GM18507 (cell line): ENCODE measurements around the gene REST.
"Not testable (repeated sequence)": the region's sequence is repeated elsewhere in the genome, so short reads cannot be mapped to it uniquely, and the experiment has no call there.

ENCODE experiments used
- DNase-seq: peaks from one replicate; pipeline ENCODE4 v3.0.0; 2011; ENCODE audit warnings: low read depth; ENCODE audit not compliant: insufficient read length; ENCODE audit errors: extremely low spot score
- FAIRE-seq: peaks from 2 replicates; lab custom pipeline; 2011; peaks lifted over from hg19 to GRCh38; lab: Jason Lieb, UNC

REST gene

DNA sequence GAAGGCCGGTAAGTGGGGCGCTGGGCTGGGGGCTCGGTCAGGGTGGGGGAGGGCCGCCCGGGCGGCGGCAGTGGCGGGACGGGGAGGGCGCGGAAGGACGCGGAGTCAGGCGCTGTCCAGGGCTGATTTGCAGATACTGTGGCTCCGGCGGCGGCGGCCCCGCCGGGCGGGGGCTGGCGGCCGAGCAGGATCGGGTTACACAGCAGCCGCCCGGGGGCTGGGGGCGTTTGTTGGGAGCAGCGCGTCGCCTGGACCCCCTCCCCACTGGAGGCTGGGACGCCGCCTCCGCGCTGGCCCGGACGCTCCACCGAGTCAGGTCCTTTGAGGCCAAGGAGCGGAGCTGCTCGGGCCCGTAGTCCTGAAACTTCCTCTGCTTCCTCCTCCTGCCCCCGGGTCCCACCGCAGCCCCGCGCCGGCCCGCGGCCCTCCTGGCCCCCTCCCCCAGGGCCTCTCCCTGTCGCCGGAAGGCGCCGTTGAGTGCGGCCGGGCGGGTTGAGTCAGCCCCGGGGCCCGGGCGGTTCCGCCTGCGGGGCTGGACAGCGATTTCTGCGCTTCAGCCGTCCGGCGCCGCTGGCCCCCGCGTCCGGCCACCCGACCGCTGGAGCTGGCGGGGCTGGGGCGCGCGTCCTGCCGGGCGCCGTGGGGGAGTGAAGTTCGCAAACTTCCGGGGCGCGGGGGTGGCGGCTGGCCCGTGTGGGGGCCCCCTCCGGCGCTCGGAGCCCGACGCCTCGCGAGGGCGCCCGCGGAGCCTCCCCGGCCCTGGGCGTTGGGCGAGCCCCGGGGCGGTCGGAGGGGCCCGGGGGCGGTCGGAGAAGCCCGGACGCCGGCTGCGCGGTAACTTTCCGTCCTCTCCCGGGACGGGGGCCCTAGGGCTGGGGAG is 746 bp downstream of the REST start:
- peak; percentile 52 for DNase-seq

DNA sequence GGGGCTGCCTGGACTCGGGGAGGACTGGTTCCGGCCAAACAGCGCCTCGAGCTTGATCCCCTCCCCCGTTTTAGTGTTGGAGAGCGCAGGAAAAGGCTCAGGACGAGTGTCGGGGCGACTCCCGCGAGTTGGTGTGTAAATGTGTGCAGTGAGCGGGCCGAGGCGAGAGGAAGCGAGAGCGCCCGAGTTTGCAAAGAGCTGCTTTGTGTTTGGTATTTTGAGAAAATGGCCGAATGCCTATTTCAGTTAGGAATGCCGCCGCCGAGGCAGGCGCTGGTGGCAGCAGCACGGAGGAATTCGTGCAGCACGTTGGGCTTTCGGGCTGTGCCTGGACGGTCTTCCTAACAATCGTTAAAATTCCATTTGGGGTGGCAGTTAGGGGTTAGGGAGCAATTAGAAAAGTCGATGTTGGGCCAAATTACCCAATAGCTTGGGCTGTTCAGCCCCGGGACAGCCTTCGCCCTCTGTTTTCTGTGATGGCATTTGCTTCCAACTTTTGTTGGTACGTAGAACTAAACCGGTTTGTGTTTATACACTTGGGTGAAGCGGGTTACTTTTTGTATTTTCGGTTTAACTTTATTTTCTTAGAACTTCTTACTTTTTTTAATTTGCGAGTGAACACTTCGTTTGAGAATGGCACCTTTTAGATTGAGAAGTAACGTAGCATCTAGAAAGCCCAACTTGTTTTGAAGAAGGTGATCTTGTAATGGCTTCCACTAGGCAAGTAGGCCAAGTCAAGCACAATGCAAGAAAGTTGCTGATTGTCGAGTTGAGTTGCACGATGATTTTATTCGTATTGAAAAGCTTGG is 1.6 kb downstream of the REST start:
- peak; percentile 37 for DNase-seq
- FAIRE-seq = peak; percentile 44

More for the DNA sequence above, 746 bp downstream of the REST start:
- FAIRE-seq = no peak

DNA sequence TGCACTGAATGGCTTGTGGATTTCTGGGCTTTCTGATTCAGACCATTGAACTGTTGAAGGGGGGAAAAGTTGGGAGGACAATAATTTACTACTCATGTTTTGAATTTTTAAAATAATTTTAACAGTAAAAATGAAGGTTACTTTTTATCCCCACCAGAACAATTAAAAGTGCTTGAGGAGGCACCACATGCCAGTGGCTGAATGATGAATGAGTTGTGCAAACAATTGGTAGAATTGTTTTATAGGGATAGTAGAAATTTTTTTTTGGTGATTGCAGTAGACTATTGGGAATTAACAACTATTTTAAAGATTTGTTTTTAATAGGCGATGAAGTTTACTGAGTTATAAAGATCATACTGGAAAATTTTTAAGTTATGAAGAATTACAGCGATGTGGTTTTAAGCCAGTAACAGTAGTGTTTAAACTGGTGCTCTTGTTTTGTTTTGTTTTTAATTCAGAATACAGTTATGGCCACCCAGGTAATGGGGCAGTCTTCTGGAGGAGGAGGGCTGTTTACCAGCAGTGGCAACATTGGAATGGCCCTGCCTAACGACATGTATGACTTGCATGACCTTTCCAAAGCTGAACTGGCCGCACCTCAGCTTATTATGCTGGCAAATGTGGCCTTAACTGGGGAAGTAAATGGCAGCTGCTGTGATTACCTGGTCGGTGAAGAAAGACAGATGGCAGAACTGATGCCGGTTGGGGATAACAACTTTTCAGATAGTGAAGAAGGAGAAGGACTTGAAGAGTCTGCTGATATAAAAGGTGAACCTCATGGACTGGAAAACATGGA is 2.7 kb downstream of the REST start:
- DNase-seq = no peak

DNA sequence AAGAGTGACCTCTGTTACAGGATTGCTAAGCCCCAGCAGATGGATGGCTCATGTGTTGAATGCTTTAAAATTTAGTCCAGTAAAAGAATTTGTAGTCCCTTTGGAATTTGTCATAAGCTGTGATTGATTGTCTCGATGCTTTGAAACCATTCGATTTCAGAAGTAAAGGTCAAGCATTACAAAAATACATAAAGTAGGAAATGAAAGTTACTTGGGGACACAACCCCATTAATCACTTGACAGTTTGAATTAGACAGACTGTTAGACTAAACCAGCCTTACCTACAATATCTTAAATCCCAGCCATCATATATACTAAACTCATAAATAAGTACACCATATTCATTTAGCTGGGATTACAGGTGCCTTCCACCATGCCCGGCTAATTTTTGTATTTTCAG is 6.6 kb downstream of the REST start:
- no peak for FAIRE-seq

More for the DNA sequence above, 2.7 kb downstream of the REST start:
- no peak for FAIRE-seq

DNA sequence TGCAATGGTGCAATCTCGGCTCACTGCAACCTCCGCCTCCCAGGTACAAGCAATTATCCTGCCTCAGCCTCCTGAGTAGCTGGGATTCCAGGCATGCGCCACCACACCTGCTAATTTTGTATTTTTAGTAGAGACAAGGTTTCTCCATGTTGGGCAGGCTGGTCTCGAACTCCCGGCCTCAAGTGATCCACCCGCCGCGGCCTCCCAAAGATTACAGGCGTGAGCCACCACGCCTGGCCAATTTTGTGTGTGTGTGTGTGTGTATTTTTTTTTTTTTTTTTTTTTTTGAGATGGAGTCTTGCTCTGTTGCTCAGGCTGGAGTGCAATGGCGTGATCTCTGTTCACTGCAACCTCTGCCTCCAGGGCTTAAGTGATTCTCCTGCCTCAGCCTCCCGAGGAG is 7.3 kb downstream of the REST start:
- not testable (repeated sequence) for FAIRE-seq, DNase-seq

More for the DNA sequence above, 6.6 kb downstream of the REST start:
- no peak for DNase-seq

DNA sequence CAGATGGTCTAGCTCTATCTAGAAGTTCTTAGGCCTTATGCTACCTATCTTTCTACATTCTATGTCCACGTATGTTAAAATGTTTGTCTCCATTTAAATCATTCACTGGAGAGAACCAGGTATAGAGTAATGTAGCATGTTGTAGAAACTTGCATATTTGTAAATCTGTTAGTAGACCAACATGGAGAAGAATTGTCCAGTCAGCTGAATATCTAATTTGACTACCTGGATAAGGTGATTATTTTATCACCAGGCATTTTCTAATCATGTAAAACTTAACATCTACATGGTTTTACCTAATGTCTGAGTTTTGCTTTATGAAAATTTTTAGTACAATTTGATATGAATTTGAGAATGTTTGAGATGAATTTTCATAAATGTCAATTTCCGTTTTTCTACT is 19.5 kb downstream of the REST start:
- no peak for DNase-seq

DNA sequence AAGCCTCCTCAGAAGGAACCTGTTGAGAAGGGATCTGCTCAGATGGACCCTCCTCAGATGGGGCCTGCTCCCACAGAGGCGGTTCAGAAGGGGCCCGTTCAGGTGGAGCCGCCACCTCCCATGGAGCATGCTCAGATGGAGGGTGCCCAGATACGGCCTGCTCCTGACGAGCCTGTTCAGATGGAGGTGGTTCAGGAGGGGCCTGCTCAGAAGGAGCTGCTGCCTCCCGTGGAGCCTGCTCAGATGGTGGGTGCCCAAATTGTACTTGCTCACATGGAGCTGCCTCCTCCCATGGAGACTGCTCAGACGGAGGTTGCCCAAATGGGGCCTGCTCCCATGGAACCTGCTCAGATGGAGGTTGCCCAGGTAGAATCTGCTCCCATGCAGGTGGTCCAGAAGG is 22.9 kb downstream of the REST start:
- DNase-seq (no peak), FAIRE-seq (no peak)

More for the DNA sequence above, 19.5 kb downstream of the REST start:
- FAIRE-seq = no peak

DNA sequence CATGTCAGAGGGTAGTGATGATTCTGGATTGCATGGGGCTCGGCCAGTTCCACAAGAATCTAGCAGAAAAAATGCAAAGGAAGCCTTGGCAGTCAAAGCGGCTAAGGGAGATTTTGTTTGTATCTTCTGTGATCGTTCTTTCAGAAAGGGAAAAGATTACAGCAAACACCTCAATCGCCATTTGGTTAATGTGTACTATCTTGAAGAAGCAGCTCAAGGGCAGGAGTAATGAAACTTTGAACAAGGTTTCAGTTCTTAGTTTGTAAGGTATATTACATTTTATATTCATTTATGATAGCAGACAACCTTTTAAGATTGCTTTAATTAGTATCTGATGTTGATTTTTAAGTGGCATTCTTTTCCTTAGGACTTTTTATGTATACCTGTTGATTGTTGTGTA is 24.2 kb downstream of the REST start:
- FAIRE-seq = no peak
- DNase-seq = no peak

DNA sequence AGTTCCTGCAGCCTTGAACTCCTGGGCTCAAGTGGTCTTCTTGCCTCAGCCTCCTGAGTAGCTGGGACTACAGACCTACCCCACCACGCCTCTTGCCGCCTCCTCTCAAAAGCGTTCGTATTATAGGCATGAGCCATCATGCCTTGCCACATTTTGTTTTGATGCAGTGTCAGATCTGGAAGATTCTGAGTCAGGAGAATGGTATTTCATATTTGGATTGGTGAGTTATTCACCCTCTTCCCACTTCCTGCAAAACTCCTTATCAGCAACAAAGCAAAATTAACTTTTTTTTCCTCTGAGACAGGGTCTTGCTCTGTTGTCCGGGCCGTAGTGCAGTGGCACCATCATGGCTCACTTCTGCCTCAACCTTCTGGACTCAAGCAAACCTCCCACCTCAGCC is 29.6 kb downstream of the REST start:
- FAIRE-seq (no peak), DNase-seq (no peak)

DNA sequence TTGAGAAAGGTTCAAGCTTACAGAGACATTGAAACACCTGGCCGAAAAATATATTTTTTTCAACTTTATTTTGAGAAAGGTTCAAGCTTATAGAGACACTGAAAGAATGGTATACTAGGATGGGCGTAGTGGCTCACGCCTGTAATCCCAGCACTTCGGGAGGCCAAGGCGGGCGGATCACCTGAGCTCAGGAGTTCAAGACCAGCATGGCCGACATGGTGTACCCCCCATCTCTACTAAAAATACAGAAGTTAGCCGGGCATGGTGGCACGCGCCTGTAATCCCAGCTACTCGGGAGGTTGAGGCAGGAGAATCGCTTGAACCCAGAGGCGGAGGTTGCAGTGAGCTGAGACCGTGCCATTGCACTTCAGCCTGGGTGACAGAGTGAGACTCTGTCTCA is 32.1 kb downstream of the REST start:
- not testable (repeated sequence) for FAIRE-seq, DNase-seq

DNA sequence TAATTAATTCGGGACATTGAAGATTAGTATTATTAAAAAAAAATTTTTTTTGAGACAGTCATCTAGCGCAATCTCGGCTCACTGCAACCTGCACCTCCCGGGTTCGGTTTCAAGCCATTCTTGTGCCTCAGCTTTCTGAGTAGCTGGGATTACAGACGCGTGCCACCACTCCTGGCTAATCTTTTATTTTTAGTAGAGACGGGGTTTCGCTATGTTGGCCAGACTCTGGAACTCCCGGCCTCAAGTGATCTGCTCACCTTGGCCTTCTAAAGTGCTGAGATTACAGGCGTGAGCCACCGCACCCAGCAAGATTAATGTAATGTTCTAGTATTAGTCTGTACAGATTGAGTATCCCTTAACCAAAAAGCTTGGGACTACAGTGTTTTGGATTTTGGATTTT is 32.7 kb downstream of the REST start:
- no peak for FAIRE-seq

DNA sequence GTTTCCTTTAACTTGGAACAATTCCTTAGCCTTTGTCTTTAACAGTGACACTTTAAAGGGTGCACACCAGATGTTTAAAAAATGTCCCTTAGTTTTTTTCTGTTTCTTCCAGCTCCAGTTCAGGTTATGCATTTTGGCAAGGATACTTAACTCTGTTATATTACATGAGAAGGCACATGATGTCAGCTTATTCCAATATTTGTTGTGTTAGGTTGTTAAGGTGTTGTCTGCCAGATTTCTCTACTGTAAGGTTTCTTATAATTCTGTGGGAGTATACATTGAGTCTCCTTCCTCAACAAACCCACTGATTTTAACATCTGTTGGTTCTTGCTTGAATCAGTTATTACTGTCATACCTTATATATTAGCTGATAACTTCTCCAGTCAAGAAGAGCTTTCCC is 33.3 kb downstream of the REST start:
- FAIRE-seq (no peak), DNase-seq (no peak)

More for the DNA sequence above, 32.7 kb downstream of the REST start:
- no peak for DNase-seq

DNA sequence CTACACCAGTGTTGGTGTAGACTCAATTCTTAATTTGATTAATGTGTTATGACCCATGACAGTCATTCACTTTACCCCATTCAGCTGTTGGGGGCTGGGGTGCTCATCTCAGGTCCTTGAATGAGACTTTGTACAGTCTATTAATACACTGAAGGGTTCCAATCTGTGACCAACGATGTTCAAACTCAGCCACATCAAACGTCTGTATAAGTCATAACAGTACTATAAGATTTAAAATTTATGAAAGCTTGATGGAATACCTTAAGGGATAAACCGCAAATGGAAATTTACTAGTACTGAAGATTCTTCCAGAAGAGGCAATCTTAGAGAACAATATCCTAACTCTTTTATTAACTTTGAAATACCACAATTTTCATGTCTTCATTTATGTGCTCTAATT is 33.7 kb downstream of the REST start:
- DNase-seq = no peak
- FAIRE-seq = no peak

DNA sequence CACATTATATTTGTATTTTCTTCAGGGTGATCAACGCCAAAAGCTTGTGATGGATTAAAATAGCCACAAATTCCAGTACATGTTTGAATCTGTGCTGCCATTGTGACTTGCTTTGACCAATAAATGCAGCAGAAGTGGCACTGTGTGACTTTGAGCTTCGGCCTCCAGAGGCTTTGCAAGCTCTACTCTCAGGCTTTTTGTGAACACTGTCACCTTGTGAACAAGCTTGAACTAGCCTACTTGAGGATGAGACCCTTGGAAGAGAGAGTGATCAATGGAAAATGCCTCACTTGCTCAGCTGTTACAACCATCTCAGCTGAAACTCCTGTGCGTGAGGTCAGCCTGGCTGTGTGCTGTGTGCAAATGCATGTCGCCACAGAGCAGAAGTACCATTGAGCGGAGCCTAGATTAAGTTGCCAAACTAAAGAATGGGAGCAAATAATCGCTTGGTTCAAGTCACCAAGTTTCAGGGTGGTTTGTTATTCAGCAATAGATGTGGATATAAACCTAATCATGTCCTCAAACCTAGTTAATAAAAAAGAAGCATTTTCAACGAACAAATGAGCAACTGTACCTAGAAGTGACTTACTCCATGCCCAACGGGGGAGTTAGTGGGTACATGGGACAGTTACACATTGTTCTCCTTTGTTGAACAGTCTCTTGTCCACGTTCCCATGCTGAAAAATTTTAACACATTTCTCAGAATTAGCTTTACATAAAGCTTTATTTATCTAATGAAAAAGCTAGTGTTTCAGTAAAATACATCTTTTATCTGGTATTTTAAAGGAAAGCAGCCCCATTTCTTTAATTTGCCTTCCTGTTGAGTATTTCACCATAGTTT is 46.2 kb downstream of the REST start:
- FAIRE-seq (no peak), DNase-seq (no peak)

DNA sequence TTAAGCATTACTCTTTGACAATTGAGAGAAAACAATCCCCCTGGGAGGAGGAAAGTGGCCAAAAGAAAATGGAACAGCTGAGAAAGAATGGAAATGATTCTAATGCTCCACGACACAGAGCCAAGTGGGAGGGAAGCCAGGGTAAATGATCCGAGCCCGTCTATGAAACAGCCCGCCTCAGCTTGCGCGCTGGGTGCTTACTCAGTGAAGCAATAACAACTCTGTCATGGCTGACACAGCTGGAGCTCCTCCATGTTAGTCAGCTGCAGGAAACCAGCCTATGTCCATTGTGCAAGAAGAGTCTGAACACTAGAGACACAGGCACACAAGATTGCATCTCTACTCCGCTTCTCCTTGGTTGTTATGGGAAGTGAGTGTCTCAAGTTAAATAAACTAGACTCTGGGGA is 50.4 kb downstream of the REST start:
- DNase-seq = no peak
- FAIRE-seq = no peak

DNA sequence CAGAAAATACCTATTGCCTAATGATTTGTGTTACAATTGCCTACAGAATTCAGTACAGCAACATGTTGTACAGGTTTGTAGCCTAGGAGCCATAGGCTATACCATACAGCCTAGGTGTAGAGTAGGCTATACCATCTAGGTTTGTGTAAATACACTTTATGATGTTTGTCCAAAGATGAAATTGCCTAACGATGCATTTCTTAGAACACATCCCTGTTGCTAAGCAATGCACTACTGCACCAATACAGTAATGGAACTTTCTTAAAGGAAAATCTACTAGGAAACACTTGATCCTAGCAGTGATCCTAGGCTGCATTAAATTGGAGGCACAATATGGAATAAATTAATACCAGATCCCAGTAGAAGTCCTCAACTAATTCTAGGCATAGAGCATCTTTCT is 51.4 kb downstream of the REST start:
- no peak for FAIRE-seq
- DNase-seq = no peak

DNA sequence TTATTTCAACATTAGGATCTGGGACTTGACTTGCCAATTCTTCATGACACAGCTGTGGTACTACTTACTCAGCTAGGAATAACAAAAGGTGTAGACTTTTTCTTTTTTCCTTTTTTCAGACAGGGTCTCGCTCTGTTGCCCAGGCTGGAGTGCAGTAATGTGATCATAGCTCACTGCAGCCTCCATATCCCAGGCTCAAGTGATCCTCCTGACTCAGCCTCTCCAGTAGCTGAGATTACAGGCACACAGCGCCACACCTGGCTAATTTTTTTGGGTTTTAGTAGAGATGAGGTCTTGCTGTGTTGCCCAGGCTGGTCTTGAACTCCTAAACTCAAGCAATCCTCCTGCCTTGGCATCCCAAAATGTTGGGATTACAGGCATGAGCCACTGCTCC is 53.4 kb downstream of the REST start:
- DNase-seq (no peak), FAIRE-seq (no peak)

DNA sequence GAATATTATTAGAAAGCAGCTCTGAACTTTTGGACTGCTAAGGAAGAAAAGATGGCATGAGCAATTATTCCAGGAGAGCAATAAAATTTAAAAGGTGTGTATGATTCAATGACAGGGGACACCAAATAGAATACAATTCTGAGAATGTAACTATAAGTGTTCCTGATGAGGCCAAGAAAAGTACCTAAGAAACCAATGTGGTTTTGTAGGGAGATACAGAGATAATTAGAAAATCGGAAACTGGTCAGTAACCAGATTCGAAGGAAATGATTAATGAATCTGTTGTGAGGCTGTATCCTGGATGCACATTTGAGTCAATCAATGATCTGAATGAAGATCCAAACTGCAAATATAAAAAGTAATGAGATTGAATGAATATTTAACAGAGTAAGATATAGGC is 63.7 kb downstream of the REST start:
- no peak for DNase-seq
- FAIRE-seq = no peak

DNA sequence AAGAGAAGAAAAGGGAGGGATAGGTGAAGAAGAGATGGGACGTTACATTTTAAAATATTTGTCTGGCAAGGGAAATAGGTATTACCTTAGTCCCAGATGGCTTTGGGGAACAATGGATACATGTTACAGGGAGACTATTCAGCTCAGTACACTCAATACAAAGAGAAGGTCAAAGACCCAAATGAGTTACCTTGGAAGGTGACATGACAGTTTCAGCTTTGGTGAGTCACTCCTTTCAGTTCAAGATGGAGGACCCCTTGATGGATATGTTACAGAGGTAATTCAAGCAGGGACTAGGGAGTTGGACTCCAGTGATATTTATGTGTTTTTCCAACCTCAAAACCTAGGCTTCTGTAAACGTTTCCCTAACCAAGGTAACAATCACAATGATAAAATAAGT is 64.7 kb downstream of the REST start:
- DNase-seq (no peak), FAIRE-seq (no peak)
